ENCODE data around the gene ADH5.

The ADH5 gene

DNA sequence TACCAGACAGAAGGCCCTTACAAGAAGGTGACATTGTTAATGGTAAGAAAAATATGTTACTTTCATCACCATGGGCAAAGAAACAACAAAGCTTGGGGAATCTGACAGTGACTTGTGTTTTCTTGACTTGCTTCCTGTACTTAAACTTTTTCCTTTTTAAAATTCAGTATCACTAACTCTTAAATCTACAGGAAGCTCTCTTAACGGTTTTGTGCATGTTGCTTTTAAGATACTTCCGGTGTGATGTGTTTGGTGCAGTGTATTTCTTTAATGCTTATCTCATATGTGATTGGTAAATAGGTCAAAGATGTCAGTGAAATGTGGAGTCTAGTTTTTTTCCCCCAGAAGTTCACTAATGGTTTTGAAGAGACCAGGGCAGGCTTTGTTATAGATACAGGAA is 45.2 kb downstream of the ADH5 start:
- Histone ChIP-seq H3K27me3 (ENCODE audit: control insufficient read depth, low read length) (no peaks in the 10 kb centered on the region), H3K4me1 (ENCODE audit: control insufficient read depth, low read length) (peaks cover 14% of the 10 kb centered on the region), H3K27ac (ENCODE audit: low read depth, low read length) (peak overlapping the region; percentile 35), H3K9me3 (ENCODE audit: control insufficient read depth, insufficient read depth, low read length) (no peaks in the 10 kb centered on the region), H4K20me1 (ENCODE audit: control insufficient read depth, insufficient read depth, low read depth, low read length) (no peaks in the 10 kb centered on the region), H3F3A (ENCODE audit: control insufficient read depth, insufficient read depth) (no peaks in the 10 kb centered on the region; the same call in 1 of the 2 replicates), H3K79me2 (ENCODE audit: control insufficient read depth, low read length) (no peaks in the 10 kb centered on the region), H3K4me2 (ENCODE audit: low read length) (0 out of 2 replicates have a peak overlapping the region, but pooled peaks have one; percentile 7), H3K36me3 (ENCODE audit: control insufficient read depth, low read length) (peaks cover 60% of the 10 kb centered on the region), H3K9me2 (replicated peaks; ENCODE audit: control insufficient read depth, low read length) (no peaks in the 10 kb centered on the region), H3K4me3 (ENCODE audit: low read length) (no peak overlapping the region)
- no peak for TF ChIP-seq CTCF (IDR thresholded peaks at IDR 0.05; ENCODE audit: low read depth, low read length, poor library complexity, severe bottlenecking)
- no peak for TF ChIP-seq EZH2phosphoT487 (IDR thresholded peaks at IDR 0.05; ENCODE audit: borderline replicate concordance, low read length)

GRCh38 chr4:99038213-99038612 is 50.4 kb downstream of the ADH5 start:
- H3K9me2 ChIP-seq (replicated peaks; ENCODE audit: control insufficient read depth, low read length) = no peaks in the 10 kb centered on the region
- H3K79me2 ChIP-seq (ENCODE audit: control insufficient read depth, low read length) = peaks cover 11% of the 10 kb centered on the region
- peaks cover 9% of the 10 kb centered on the region for H3K4me1 ChIP-seq (ENCODE audit: control insufficient read depth, low read length)
- no peaks in the 10 kb centered on the region for H3K27me3 ChIP-seq (ENCODE audit: control insufficient read depth, low read length)
- peaks cover 11% of the 10 kb centered on the region; the same call in 1 of the 2 replicates for H3K9me3 ChIP-seq (ENCODE audit: control insufficient read depth, insufficient read depth, low read length)
- no peaks in the 10 kb centered on the region for H3F3A ChIP-seq (ENCODE audit: control insufficient read depth, insufficient read depth)
- H3K27ac ChIP-seq (ENCODE audit: low read depth, low read length) = no peak overlapping the region
- peaks cover 72% of the 10 kb centered on the region for H3K36me3 ChIP-seq (ENCODE audit: control insufficient read depth, low read length)
- no peak overlapping the region for H3K4me2 ChIP-seq (ENCODE audit: low read length)
- no peaks in the 10 kb centered on the region for H4K20me1 ChIP-seq (ENCODE audit: control insufficient read depth, insufficient read depth, low read depth, low read length)
- TF ChIP-seq CTCF (IDR thresholded peaks at IDR 0.05; ENCODE audit: low read depth, low read length, poor library complexity, severe bottlenecking) = no peak
- TF ChIP-seq EZH2phosphoT487 (IDR thresholded peaks at IDR 0.05; ENCODE audit: borderline replicate concordance, low read length) = no peak
- no peak overlapping the region for H3K4me3 ChIP-seq (ENCODE audit: low read length)

- peaks cover 81% of the 10 kb centered on the region for H3K36me3 ChIP-seq (ENCODE audit: control insufficient read depth, low read length)
- no peak overlapping the region for H3K4me2 ChIP-seq (ENCODE audit: low read length)
- H3K27ac ChIP-seq (ENCODE audit: low read depth, low read length) = no peak overlapping the region
- H3K4me3 ChIP-seq (ENCODE audit: low read length) = no peak overlapping the region
- H3K4me1 ChIP-seq (ENCODE audit: control insufficient read depth, low read length) = peaks cover 15% of the 10 kb centered on the region
- H4K20me1 ChIP-seq (ENCODE audit: control insufficient read depth, insufficient read depth, low read depth, low read length) = no peaks in the 10 kb centered on the region
- H3K27me3 ChIP-seq (ENCODE audit: control insufficient read depth, low read length) = no peaks in the 10 kb centered on the region
- TF ChIP-seq EZH2phosphoT487 (IDR thresholded peaks at IDR 0.05; ENCODE audit: borderline replicate concordance, low read length) = no peak
- no peak for TF ChIP-seq CTCF (IDR thresholded peaks at IDR 0.05; ENCODE audit: low read depth, low read length, poor library complexity, severe bottlenecking)
- H3K9me2 ChIP-seq (replicated peaks; ENCODE audit: control insufficient read depth, low read length) = no peaks in the 10 kb centered on the region
- H3F3A ChIP-seq (ENCODE audit: control insufficient read depth, insufficient read depth) = peaks cover 6% of the 10 kb centered on the region; the same call in 1 of the 2 replicates
- peaks cover 11% of the 10 kb centered on the region; the same call in 1 of the 2 replicates for H3K9me3 ChIP-seq (ENCODE audit: control insufficient read depth, insufficient read depth, low read length)
- H3K79me2 ChIP-seq (ENCODE audit: control insufficient read depth, low read length) = peaks cover 47% of the 10 kb centered on the region
These were observed 54.6 kb downstream of the ADH5 start for GRCh38 chr4:99033956-99034355.
